HG02943 (cell line): ENCODE data around the gene CYB5D1.

Source experiments
- ATAC-seq: cut with Tn5 transposase; IDR thresholded peaks from one replicate; pipeline ENCODE4 v1.9.1; 2021; ENCODE audit warnings: mild to moderate bottlenecking, low read depth, moderate library complexity; ENCODE audit not compliant: unreplicated experiment

The CYB5D1 gene

GRCh38 chr17:7911116-7911515 is 53.3 kb downstream of the CYB5D1 start:
- no peak for ATAC-seq
